Activated CD8-positive, alpha-beta T cell treated with anti-CD3 and anti-CD28 coated beads for 36 hours (primary cell): Measurements from ENCODE around the gene TEKT1. TPM values are rescaled to one million over a fixed set of nuclear protein-coding genes. Genes with fewer than 3 reads are reported as not detected.

ENCODE experiments used
- ATAC-seq: fragments of 200-7000 bp; cut with Tn5 transposase; one replicate; pipeline ENCODE4 v1.10.0; 2021; ENCODE audit warnings: mild to moderate bottlenecking, moderate library complexity
- CTCF ChIA-PET: fragments of 350-600 bp; sonication (Branson Sonifier 250); formaldehyde crosslinking; loops from one replicate; lab custom pipeline; 2021; ENCODE audit warnings: antibody characterized with exemption; lab: Charles Lee
- POLR2A ChIA-PET: fragments of 350-600 bp; sonication (Branson Sonifier 250); formaldehyde crosslinking; loops from one replicate; lab custom pipeline; 2021; ENCODE audit warnings: antibody characterized with exemption; lab: Charles Lee
- DNase-seq: peaks from one replicate; pipeline ENCODE4 v3.0.0-alpha.2; 2020
- H3K27ac Mint-ChIP-seq: one replicate; pipeline ENCODE4 v1.8.0; 2021; ENCODE audit warnings: mild to moderate bottlenecking, mixed read lengths
- H3K27me3 Mint-ChIP-seq: one replicate; pipeline ENCODE4 v1.8.0; 2021; ENCODE audit warnings: mixed read lengths
- H3K36me3 Mint-ChIP-seq: one replicate; pipeline ENCODE4 v1.8.0; 2021; ENCODE audit warnings: low read depth, mixed read lengths
- H3K4me1 Mint-ChIP-seq: one replicate; pipeline ENCODE4 v1.8.0; 2021; ENCODE audit warnings: low read depth, mixed read lengths
- H3K4me3 Mint-ChIP-seq: one replicate; pipeline ENCODE4 v1.8.0; 2021; ENCODE audit warnings: mild to moderate bottlenecking, moderate library complexity, mixed read lengths
- H3K9me3 Mint-ChIP-seq: one replicate; pipeline ENCODE4 v1.8.0; 2021; ENCODE audit warnings: mixed read lengths
- intact Hi-C: fragments of 100-400 bp; cut with micrococcal nuclease; formaldehyde crosslinking; loops from one replicate; pipeline ENCODE4 v1.10.0; 2022
- total RNA-seq, 2 experiments: library from RNA; stranded (reverse); gene quantifications; one replicate each; pipeline ENCODE4 v1.2.3, GENCODE V29; 2021
- TF ChIP-seq, protein P1 (sequence below): fragments of 200-600 bp; IDR thresholded peaks from one replicate; pipeline ENCODE4 v1.8.0; 2022; ENCODE audit warnings: antibody characterized with exemption, mild to moderate bottlenecking

TEKT1 gene
- total RNA-seq, 2 experiments from 2014 or later, result not detected

GRCh38 chr17:6815775-6816174 is 15.8 kb downstream of the TEKT1 start:
- ATAC-seq (no peak), DNase-seq (no peak)
- Mint-ChIP-seq H3K27ac (no peak overlapping the region), H3K27me3 (peaks cover 11% of the 10 kb centered on the region), H3K4me3 (no peak overlapping the region), H3K36me3 (no peaks in the 10 kb centered on the region), H3K4me1 (no peaks in the 10 kb centered on the region), H3K9me3 (no peaks in the 10 kb centered on the region)
- intact Hi-C loops, result no loop called here
- CTCF ChIA-PET, result no interaction called here
- POLR2A ChIA-PET, result no interaction called here
- TF ChIP-seq, protein P1, sequence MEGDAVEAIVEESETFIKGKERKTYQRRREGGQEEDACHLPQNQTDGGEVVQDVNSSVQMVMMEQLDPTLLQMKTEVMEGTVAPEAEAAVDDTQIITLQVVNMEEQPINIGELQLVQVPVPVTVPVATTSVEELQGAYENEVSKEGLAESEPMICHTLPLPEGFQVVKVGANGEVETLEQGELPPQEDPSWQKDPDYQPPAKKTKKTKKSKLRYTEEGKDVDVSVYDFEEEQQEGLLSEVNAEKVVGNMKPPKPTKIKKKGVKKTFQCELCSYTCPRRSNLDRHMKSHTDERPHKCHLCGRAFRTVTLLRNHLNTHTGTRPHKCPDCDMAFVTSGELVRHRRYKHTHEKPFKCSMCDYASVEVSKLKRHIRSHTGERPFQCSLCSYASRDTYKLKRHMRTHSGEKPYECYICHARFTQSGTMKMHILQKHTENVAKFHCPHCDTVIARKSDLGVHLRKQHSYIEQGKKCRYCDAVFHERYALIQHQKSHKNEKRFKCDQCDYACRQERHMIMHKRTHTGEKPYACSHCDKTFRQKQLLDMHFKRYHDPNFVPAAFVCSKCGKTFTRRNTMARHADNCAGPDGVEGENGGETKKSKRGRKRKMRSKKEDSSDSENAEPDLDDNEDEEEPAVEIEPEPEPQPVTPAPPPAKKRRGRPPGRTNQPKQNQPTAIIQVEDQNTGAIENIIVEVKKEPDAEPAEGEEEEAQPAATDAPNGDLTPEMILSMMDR, result no peak

- ATAC-seq, result no peak
- Mint-ChIP-seq H3K4me1 (no peaks in the 10 kb centered on the region), H3K27ac (no peak overlapping the region), H3K9me3 (no peaks in the 10 kb centered on the region), H3K36me3 (no peaks in the 10 kb centered on the region), H3K4me3 (no peak overlapping the region), H3K27me3 (peaks cover 13% of the 10 kb centered on the region)
- TF ChIP-seq, protein P1, result no peak
- POLR2A ChIA-PET, result interaction anchor here (0.6 to 0.8 kb wide), 4 partner anchors 14 to 448 kb away, joined by 3 to 4 read pairs (median 3); no protein-coding TSS in a partner anchor
- CTCF ChIA-PET, result interaction anchor here (1.3 to 1.6 kb wide), 2 partner anchors 14 to 31 kb away, joined by 3 to 4 read pairs; no protein-coding TSS in a partner anchor
- intact Hi-C loops, result no loop called here
- no peak for DNase-seq
Observed at GRCh38 chr17:6812295-6812694, 19.2 kb downstream of the TEKT1 start.

DNA sequence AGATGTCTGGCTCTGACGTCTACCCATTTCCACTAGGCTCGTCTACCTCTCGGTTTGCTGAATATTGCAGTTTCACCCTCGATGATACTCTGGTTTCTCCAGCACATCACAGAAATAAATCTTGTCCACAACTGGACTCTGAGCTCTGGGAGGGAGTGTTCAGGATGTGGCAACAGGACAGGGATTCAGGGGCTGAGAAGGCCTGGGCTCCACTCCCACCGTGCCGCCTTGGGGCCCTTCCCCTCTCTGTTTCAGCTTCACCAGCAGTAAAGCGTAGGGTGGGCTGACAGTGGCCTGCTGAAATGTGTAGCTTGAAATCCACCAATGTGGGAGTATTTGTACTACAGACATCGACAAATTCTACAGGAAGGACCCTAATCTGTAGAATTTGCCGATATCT is 20.0 kb downstream of the TEKT1 start:
- Mint-ChIP-seq H3K36me3 (no peaks in the 10 kb centered on the region), H3K9me3 (no peaks in the 10 kb centered on the region), H3K27ac (no peak overlapping the region), H3K27me3 (peaks cover 13% of the 10 kb centered on the region), H3K4me3 (no peak overlapping the region), H3K4me1 (no peaks in the 10 kb centered on the region)
- intact Hi-C loops, result no loop called here
- CTCF ChIA-PET, result interaction anchor here (1.3 kb wide), 1 partner anchor 32 kb away, joined by 4 read pairs; no protein-coding TSS in a partner anchor
- POLR2A ChIA-PET, result interaction anchor here (0.6 kb wide), 1 partner anchor 141 kb away, joined by 3 read pairs; no protein-coding TSS in a partner anchor
- ATAC-seq, result no peak
- DNase-seq, result no peak
- TF ChIP-seq, protein P1, result no peak

DNA sequence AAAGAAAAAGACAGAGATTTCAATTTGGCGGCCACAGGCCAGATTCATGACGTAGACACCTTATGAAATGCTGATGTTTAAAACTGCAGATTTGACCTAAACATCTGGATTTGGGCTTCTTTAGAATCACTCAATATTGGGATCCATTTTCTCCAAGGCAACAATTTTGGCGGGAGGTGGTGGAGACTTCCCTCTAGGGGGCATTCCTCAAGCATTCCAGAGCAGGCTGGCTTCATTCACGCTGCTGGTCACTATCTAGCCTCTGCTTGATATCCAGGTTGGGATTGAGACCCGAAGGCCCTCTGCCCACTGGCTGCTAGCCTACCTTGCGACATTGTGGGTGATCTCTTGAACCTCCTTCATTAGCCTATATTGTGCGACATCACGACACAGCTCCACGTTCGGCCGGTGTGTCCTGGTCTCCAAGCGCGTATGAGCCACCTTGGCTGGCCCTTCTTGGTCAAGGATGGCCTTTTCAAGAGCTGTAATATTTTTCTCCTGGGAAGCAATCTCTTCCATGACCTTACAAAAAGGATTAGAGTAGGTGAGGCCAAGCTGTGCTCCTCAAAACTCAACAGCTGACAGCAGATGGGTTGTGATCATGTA is 31.0 kb downstream of the TEKT1 start:
- H3K36me3 Mint-ChIP-seq, result no peaks in the 10 kb centered on the region
- TF ChIP-seq, protein P1, result no peak
- no peaks in the 10 kb centered on the region for H3K9me3 Mint-ChIP-seq
- H3K27ac Mint-ChIP-seq, result no peak overlapping the region
- no peak overlapping the region for H3K4me3 Mint-ChIP-seq
- H3K27me3 Mint-ChIP-seq, result no peaks in the 10 kb centered on the region
- no peaks in the 10 kb centered on the region for H3K4me1 Mint-ChIP-seq
- DNase-seq (no peak), ATAC-seq (no peak)
- intact Hi-C loops, result no loop called here
- ChIA-PET CTCF (no interaction called here), POLR2A (no interaction called here)

DNA sequence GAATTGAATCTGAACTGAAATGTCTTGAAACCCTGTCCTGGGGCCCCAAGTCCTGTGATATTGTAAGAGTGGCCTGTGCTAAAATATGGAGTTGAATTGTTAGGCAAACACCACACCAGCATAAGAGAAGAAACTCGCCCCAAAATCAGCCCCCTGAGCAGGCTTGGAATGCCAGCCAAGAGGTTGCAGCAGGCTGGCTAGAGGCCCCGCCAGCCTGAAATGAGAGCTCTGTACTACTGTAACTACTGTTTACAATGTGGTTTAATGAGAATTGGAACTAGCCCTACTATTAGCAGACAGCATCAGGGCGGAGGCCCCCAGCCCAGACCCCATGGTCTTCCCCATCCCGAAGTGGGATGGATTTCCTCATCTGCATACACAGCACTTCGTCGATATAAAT is 31.8 kb downstream of the TEKT1 start:
- intact Hi-C loops, result no loop called here
- ChIA-PET CTCF (no interaction called here), POLR2A (no interaction called here)
- no peaks in the 10 kb centered on the region for H3K36me3 Mint-ChIP-seq
- H3K4me1 Mint-ChIP-seq, result no peaks in the 10 kb centered on the region
- no peak overlapping the region for H3K27ac Mint-ChIP-seq
- no peak overlapping the region for H3K4me3 Mint-ChIP-seq
- DNase-seq (no peak), ATAC-seq (no peak)
- H3K27me3 Mint-ChIP-seq, result no peaks in the 10 kb centered on the region
- TF ChIP-seq, protein P1, result no peak
- no peaks in the 10 kb centered on the region for H3K9me3 Mint-ChIP-seq
